HCT116 (cell line): ENCODE results near the gene C2CD4B. TPM values are rescaled to one million over a fixed set of nuclear protein-coding genes. Genes with fewer than 3 reads are reported as not detected.

ENCODE experiments used
- ATAC-seq: fragments of 200-7000 bp; cut with Tn5 transposase; 2 replicates; pipeline ENCODE4 v1.9.1; 2020; ENCODE audit warnings: mild to moderate bottlenecking, moderate library complexity
- BruUV-seq: library from RNA; stranded (reverse); fragments of 400-500 nt; replicated peaks from 2 replicates; lab custom pipeline; 2021; lab: Mats Ljungman, UMichigan
- CTCF ChIA-PET: fragments of 300-600 bp; sonication (Branson Sonifier 250); formaldehyde crosslinking; loops from one replicate; lab custom pipeline; 2021; ENCODE audit warnings: antibody characterized with exemption; lab: Charles Lee
- POLR2A ChIA-PET: fragments of 300-600, 350-600 bp; sonication (Branson Sonifier 250); formaldehyde crosslinking; loops from one replicate; lab custom pipeline; 2021; ENCODE audit warnings: antibody characterized with exemption; lab: Charles Lee
- RAD21 ChIA-PET, 2 experiments: fragments of 300-600 bp; sonication (Branson Sonifier 250); formaldehyde crosslinking; loops; one replicate each; lab custom pipeline; 2023; ENCODE audit warnings: low total read pairs in 2 of 2; ENCODE audit not compliant: uncharacterized antibody in 2 of 2, unreplicated experiment in 2 of 2, low non-redundant PET in 1 of 2; lab: Charles Lee
- DNase-seq: peaks from one replicate; pipeline ENCODE4 v3.0.0-alpha.2; 2010; ENCODE audit warnings: low read depth, low spot score
- H2AFZ ChIP-seq: fragments of 200-600 bp; shearing (Covaris generic), sonication (generic); 2 replicates; pipeline ENCODE4 v1.6.1; 2017; ENCODE audit warnings: low read depth, mixed run types, mixed read lengths, antibody characterized with exemption, low read length; ENCODE audit not compliant: poor library complexity, severe bottlenecking
- H3K27ac ChIP-seq: 2 replicates; pipeline ENCODE4 v1.5.1; 2012; ENCODE audit warnings: low read depth, low read length
- H3K27me3 ChIP-seq: fragments of 200-600 bp; sonication (generic); 2 replicates; pipeline ENCODE4 v1.6.1; 2016; ENCODE audit warnings: mixed run types, low read length, mixed read lengths; ENCODE audit not compliant: insufficient read depth
- H3K36me3 ChIP-seq, 2 experiments: fragments of 200-500 bp in 1 of 2; fragments of 200-600 bp in 1 of 2; sonication (Bioruptor generic) in 1 of 2; sonication (generic) in 1 of 2; 2 replicates each; pipeline versions ENCODE4 v1.5.1 to v1.6.1; 2014 to 2016; ENCODE audit warnings: low read length in 2 of 2, inconsistent platforms in 1 of 2, mixed read lengths in 1 of 2, mixed run types in 1 of 2; ENCODE audit not compliant: insufficient read depth in 2 of 2, control insufficient read depth in 1 of 2
- H3K4me1 ChIP-seq, 2 experiments: fragments of 200-600 bp in 1 of 2; sonication (generic) in 1 of 2; 2 replicates each; pipeline versions ENCODE4 v1.5.1 to v1.6.1; 2012 to 2017; ENCODE audit warnings: low read length in 2 of 2, inconsistent platforms in 1 of 2, mild to moderate bottlenecking in 1 of 2, mixed read lengths in 1 of 2, mixed run types in 1 of 2, moderate library complexity in 1 of 2; ENCODE audit not compliant: insufficient read depth in 2 of 2, control insufficient read depth in 1 of 2
- H3K4me2 ChIP-seq: fragments of 200-600 bp; sonication (generic); 2 replicates; pipeline ENCODE4 v1.6.1; 2017; ENCODE audit warnings: mixed run types, low read length, mixed read lengths
- H3K4me3 ChIP-seq, 2 experiments: fragments of 200-600 bp in 1 of 2; sonication (generic) in 1 of 2; replicated peaks in 1 of 2; 2 replicates each; pipeline ENCODE4 v1.5.1; 2011 to 2016; ENCODE audit warnings: low read length in 2 of 2, control low read depth in 1 of 2, low read depth in 1 of 2, mild to moderate bottlenecking in 1 of 2, mixed read lengths in 1 of 2, mixed run types in 1 of 2
- H3K79me2 ChIP-seq: fragments of 200-600 bp; sonication (generic); 2 replicates; pipeline ENCODE4 v1.6.1; 2017; ENCODE audit warnings: mild to moderate bottlenecking, mixed run types, low read length, moderate library complexity, mixed read lengths; ENCODE audit not compliant: insufficient read depth
- H3K9ac ChIP-seq: fragments of 200-600 bp; sonication (generic); 2 replicates; pipeline ENCODE4 v1.6.1; 2016; ENCODE audit warnings: low read length, mixed read lengths
- H3K9me2 ChIP-seq: fragments of 200-600 bp; sonication (generic), shearing (Covaris generic); 2 replicates; pipeline ENCODE4 v1.6.1; 2017; ENCODE audit warnings: mixed run types, mild to moderate bottlenecking, moderate library complexity; ENCODE audit not compliant: insufficient read depth
- H3K9me3 ChIP-seq, 2 experiments: fragments of 200-500 bp in 1 of 2; fragments of 200-600 bp in 1 of 2; sonication (Bioruptor generic) in 1 of 2; sonication (generic) in 1 of 2; 2 replicates each; pipeline ENCODE4 v1.6.1; 2014 to 2017; ENCODE audit warnings: low read length in 2 of 2, mixed read lengths in 2 of 2, inconsistent platforms in 1 of 2, low read depth in 1 of 2, mild to moderate bottlenecking in 1 of 2, mixed run types in 1 of 2, moderate library complexity in 1 of 2; ENCODE audit not compliant: control insufficient read depth in 1 of 2, insufficient read depth in 1 of 2
- H4K20me1 ChIP-seq: fragments of 200-600 bp; sonication (generic), shearing (Covaris generic); 2 replicates; pipeline ENCODE4 v1.6.1; 2017; ENCODE audit warnings: mixed run types, mild to moderate bottlenecking, moderate library complexity; ENCODE audit not compliant: insufficient read depth
- CBX3 ChIP-seq: IDR thresholded peaks from 2 replicates; pipeline ENCODE4 v1.6.1; 2012; ENCODE audit warnings: low read depth
- CEBPB ChIP-seq: IDR thresholded peaks from 2 replicates; pipeline ENCODE4 v1.6.1; 2012; ENCODE audit warnings: low read depth
- CTCF ChIP-seq, 3 experiments: fragments of 200-600 bp in 1 of 3; sonication (generic) in 1 of 3; IDR thresholded peaks in 2 of 3; conservative IDR thresholded peaks in 1 of 3; 2 replicates each; pipeline ENCODE4 v1.5.1; 2012 to 2017; ENCODE audit warnings: low read depth in 2 of 3, low read length in 2 of 3, antibody characterized with exemption in 1 of 3, borderline replicate concordance in 1 of 3, control low read depth in 1 of 3, mild to moderate bottlenecking in 1 of 3, mixed read lengths in 1 of 3, mixed run types in 1 of 3, moderate library complexity in 1 of 3; ENCODE audit not compliant: insufficient read depth in 1 of 3
- ELF1 ChIP-seq: IDR thresholded peaks from 2 replicates; pipeline ENCODE4 v1.6.1; 2012; ENCODE audit warnings: low read depth, borderline replicate concordance
- EZH2phosphoT487 ChIP-seq: fragments of 200-600 bp; IDR thresholded peaks from 2 replicates; pipeline ENCODE4 v1.6.1; 2018; ENCODE audit warnings: antibody characterized with exemption, borderline replicate concordance
- FOSL1 ChIP-seq: IDR thresholded peaks from 2 replicates; pipeline ENCODE4 v1.6.1; 2012; ENCODE audit warnings: low read depth
- POLR2A ChIP-seq: IDR thresholded peaks from 2 replicates; pipeline ENCODE4 v1.7.0; 2011; ENCODE audit warnings: borderline replicate concordance; ENCODE audit not compliant: insufficient read depth, insufficient read length; ENCODE audit errors: extremely low read depth
- POLR2AphosphoS5 ChIP-seq: IDR thresholded peaks from 2 replicates; pipeline ENCODE4 v1.6.1; 2011; ENCODE audit warnings: mild to moderate bottlenecking, low read depth, low read length, moderate library complexity
- RAD21 ChIP-seq: IDR thresholded peaks from 2 replicates; pipeline ENCODE4 v1.6.1; 2012; ENCODE audit warnings: low read depth, mild to moderate bottlenecking
- SIN3A ChIP-seq: IDR thresholded peaks from 2 replicates; pipeline ENCODE4 v1.6.1; 2012; ENCODE audit warnings: low read depth
- TCF7L2 ChIP-seq: IDR thresholded peaks from 2 replicates; pipeline ENCODE4 v1.7.0; 2011; ENCODE audit warnings: borderline replicate concordance, inconsistent platforms; ENCODE audit not compliant: insufficient read depth, insufficient read length; ENCODE audit errors: extremely low read depth
- YY1 ChIP-seq: IDR thresholded peaks from 2 replicates; pipeline ENCODE4 v1.6.1; 2011; ENCODE audit warnings: low read length, low read depth, moderate library complexity, mild to moderate bottlenecking; ENCODE audit not compliant: insufficient replicate concordance; ENCODE audit errors: extremely low read depth
- intact Hi-C: fragments of 100-400 bp; cut with micrococcal nuclease; formaldehyde crosslinking; loops from 2 replicates; pipeline ENCODE4 v1.10.0; 2022
- total RNA-seq: library from RNA; stranded (reverse); gene quantifications from one replicate; pipeline ENCODE4 v1.2.1, GENCODE V29; 2021; ENCODE audit not compliant: unreplicated experiment

C2CD4B gene
- total RNA-seq, 1 experiment from 2014 or later = not detected

DNA sequence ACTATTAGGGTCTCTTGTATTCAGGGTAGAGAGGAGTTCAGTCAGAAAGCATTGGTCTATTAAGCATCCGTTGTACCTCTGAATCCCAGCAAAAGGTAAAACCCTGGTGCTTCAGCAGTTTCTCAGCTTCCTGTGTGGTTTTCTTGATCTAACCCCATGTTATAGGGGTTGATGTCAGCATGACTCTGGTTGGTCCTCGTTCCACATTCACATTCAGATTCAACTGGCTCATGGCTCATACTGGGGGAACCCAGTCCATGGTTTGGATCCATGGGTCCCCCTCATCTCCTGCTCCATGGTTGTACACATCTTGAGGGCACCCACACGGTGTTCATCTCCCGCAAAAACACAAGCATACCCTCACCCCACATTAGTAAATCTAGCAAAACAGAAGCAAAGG lies 47.7 kb upstream of the C2CD4B start:
- no peak for ATAC-seq

More for the DNA sequence above, 47.7 kb upstream of the C2CD4B start:
- Histone ChIP-seq H3K9me2 (no peaks in the 10 kb centered on the region), H3K36me3 (no peaks in the 10 kb centered on the region), H4K20me1 (no peaks in the 10 kb centered on the region), H3K4me1 (no peaks in the 10 kb centered on the region), H3K9me3 (peaks cover 4 to 9% of the 10 kb centered on the region in 2 experiments; a peak in 1 of 4 replicates), H3K27ac (no peak overlapping the region), H2AFZ (no peak overlapping the region), H3K4me2 (no peak overlapping the region), H3K9ac (no peak overlapping the region), H3K79me2 (no peaks in the 10 kb centered on the region), H3K4me3 (no peak overlapping the region), H3K27me3 (no peaks in the 10 kb centered on the region; the same call in 1 of the 2 replicates)
- no TSS peak for BruUV-seq
- POLR2A ChIA-PET = no interaction called here
- no peak for DNase-seq
- intact Hi-C loops = no loop called here
- no peak for TF ChIP-seq SIN3A
- no peak for TF ChIP-seq POLR2A
- TF ChIP-seq POLR2AphosphoS5 = no peak
- TF ChIP-seq RAD21 = no peak
- TF ChIP-seq CEBPB = no peak
- no peak for TF ChIP-seq CTCF (IDR thresholded peaks at IDR 0.05 in 2 of 3, conservative IDR thresholded peaks at IDR 0.05 in 1 of 3; ENCODE audit: borderline replicate concordance in 1 of 3, insufficient read depth in 1 of 3, low read depth in 2 of 3, low read length in 2 of 3)
- no peak for TF ChIP-seq TCF7L2
- no peak for TF ChIP-seq ELF1
- TF ChIP-seq YY1 = no peak
- no peak for TF ChIP-seq EZH2phosphoT487
- no peak for TF ChIP-seq CBX3
- TF ChIP-seq FOSL1 = no peak
- CTCF ChIA-PET = no interaction called here
- RAD21 ChIA-PET = no interaction called here
